GM18505 (cell line): ENCODE measurements around the gene SLAMF1.
"Not testable (repeated sequence)": the region's sequence is repeated elsewhere in the genome, so short reads cannot be mapped to it uniquely, and the experiment has no call there.

Experiments used
- ATAC-seq: cut with Tn5 transposase; IDR thresholded peaks from one replicate; pipeline ENCODE4 v1.9.1; 2021; ENCODE audit not compliant: unreplicated experiment
- POLR2A ChIP-seq: IDR thresholded peaks from 4 replicates; pipeline ENCODE4 v1.6.1; 2011; ENCODE audit warnings: borderline replicate concordance; ENCODE audit not compliant: insufficient read depth, insufficient read length; ENCODE audit errors: extremely low read depth

Gene SLAMF1

GRCh38 chr1:160658162-160658813 is 11.4 kb upstream of the SLAMF1 start:
- ATAC-seq: no peak
- TF ChIP-seq POLR2A: no peak

DNA sequence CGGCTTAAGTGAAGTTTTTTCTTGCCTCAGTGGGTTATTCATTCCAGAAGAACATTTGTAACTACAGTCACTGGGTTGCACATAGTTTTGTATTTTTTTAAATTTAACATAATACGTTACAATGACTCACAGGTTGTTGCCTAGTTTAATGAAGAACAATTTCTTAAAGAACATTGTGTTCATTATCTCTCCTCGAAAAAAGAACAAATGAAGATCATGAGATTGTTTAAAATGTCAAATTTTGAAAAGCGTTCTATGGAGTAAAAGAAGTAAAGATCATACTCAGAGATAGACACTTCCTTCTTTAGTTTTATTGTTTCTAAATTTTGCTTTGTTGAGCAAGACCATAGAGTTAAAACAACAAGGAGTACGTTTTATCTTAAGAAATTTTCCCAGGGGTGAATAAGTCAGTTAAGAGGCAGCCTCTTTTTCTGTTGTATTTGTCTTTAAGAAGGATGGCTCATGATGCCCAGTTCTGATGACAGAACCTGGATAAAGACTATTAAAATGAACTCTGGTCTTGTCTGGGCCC is 10.5 kb upstream of the SLAMF1 start:
- ATAC-seq: no peak
- TF ChIP-seq POLR2A: no peak

DNA sequence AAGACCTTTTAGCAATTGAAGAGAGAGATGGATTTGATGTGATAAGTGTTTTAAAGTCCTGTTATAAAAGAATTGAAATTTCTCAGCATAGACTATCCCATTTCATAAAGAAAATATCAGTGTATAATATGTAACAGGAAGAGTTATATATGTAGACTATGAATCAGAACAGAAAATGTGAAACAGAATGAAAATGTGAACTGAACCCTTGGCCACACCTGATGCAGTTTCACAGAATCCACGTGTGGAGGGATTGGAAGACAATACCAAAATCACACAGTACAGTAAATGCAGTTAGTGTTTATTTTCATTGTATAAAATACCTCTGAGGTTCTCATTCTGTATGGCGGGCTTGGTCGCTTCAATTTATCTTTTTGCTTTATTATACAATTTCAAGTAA is 9.9 kb upstream of the SLAMF1 start:
- no peak for TF ChIP-seq POLR2A

GRCh38 chr1:160653620-160654016 is 6.8 kb upstream of the SLAMF1 start:
- no peak for ATAC-seq
- TF ChIP-seq POLR2A: peak; percentile 15

More for the DNA sequence above, 9.9 kb upstream of the SLAMF1 start:
- ATAC-seq: no peak

- ATAC-seq: no peak
- TF ChIP-seq POLR2A: peak; percentile 41
Measured at GRCh38 chr1:160652924-160653619, 6.2 kb upstream of the SLAMF1 start.

DNA sequence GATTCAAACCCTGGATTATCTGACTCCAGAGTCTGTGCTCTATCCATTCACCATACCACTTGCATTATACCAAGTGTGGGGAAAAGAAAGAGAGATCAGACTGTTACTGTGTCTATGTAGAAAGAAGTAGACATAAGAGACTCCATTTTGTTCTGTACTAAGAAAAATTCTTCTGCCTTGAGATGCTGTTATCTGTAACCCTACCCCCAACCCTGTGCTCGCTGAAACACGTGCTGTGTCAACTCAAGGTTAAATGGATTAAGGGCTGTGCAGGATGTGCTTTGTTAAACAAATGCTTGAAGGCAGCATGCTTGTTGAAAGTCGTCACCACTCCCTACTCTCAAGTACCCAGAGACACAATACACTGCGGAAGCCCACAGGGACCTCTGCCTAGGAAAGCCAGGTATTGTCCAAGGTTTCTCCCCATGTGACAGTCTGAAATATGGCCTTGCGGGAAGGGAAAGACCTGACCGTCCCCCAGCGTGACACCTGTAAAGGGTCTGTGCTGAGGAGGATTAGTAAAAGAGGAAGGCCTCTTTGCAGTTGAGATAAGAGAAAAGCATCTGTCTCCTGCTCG is 5.3 kb upstream of the SLAMF1 start:
- TF ChIP-seq POLR2A: peak; percentile 58
- ATAC-seq: not testable (repeated sequence)

GRCh38 chr1:160651433-160652064 is 4.7 kb upstream of the SLAMF1 start:
- TF ChIP-seq POLR2A: no peak
- ATAC-seq: no peak

DNA sequence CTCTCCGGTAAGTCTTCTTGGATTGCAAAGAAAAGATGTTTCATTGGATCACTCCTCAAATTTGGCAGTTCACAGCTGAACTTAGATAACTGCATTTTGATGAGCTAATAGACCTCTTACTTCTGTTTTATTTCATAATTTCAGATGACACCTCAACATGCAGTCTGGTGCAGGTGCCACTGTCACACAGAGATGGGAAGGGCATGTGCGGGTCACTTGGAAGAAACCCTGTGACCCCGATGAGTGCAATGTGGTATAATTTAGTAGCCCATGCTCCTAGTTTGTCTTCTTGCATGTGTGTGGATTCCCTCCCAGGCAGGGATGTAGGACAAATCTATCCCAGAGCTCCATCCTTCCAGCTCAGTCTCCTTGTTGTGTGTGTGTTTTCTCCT is 481 bp upstream of the SLAMF1 start:
- ATAC-seq: peak; percentile 20
- TF ChIP-seq POLR2A: no peak

DNA sequence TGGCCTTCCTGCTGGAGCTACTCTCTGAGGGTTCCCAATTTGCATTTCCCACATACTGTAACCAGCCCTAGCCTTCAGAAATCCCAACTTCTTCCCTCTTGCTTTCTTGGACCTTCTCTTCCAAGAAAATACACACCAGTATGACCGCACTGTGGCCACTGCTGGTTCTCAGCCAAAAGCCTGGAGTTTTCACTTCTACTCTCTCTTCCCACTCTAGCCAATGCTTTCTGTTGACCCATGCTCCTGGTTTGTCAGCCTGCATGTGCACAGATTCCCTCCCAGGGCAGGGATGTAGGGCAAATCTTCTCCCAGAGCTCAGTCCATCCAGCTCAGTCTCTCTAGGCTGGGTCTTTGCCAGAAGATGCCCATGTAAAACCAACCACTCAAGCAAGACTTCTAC is 664 bp downstream of the SLAMF1 start:
- TF ChIP-seq POLR2A: no peak
- ATAC-seq: no peak

DNA sequence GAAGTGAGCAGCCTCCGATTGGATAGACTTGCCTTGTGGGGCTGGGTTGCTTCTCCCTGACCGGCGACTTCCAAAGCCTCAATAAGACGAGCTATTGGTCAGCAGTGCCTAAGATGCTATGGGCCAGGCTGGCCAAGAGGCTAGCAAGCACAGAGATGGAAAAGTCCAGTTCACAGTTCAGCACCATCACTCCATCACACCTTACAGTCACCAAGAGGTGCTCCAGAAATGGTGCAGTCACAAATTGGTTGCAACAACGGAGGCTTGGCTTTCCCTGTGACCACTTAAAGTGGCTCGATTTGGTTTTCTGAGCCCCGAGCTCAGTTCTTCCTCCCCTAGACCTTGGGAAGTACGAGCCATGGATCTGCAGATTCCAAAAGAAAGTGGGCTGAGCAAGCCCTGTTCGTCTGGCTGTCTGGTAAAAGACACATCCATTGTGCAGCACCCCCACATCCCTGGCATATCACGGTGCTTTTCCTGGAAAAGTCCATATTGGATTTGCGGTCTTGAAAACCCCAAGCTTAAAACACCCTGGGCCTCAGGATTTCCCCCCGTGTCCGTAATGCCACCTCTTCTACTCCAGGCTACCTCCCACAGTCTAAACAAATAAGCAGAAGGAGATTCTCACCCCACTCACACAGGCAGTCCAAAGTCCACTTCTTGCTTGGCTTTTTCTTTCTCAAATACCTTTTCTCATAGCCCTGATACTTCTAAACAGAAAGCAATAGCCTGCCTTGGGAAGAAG is 1.3 kb downstream of the SLAMF1 start:
- TF ChIP-seq POLR2A: peak; percentile 57

DNA sequence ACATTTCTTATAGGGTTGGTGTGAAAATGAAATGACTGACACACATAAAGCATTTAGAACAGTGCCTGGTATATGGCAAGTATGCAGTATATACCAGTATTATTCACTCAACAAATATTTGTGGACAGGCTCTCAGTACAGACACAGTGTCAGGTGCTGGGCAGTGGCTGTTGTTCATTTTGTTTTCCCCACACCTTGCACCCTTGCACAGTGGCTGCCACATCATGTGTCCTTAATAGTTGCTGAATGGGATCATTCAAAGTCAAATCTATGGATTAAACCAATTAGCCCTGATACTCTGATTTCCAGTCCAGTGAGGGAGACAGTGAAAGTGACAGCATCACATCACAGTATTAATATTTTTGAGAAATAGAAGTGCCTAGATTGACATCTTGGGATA is 2.4 kb downstream of the SLAMF1 start:
- ATAC-seq: no peak
- no peak for TF ChIP-seq POLR2A

More for the DNA sequence above, 1.3 kb downstream of the SLAMF1 start:
- no peak for ATAC-seq

DNA sequence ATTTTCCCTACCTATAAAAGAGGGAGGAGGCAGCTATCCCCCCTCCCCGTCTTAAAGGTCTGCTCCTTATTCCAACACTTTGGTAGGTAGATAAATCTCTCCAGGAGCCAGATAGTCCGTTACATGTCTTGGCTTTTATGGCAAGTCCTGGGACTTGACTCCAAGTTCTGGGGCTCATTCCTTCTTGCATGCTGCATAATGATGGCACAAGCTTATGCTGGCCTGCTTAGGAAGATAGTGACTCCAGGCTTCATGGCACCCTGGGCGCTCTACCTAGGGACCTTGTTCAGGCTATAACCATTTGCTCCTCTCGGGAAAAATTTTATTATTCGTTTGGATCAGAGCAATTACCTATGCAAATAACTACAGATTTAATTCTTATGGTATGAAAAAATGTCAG is 3.7 kb downstream of the SLAMF1 start:
- no peak for TF ChIP-seq POLR2A
- no peak for ATAC-seq

- ATAC-seq: no peak
- TF ChIP-seq POLR2A: no peak
Measured at GRCh38 chr1:160642281-160642644, 4.6 kb downstream of the SLAMF1 start.
